ENCODE measurements around the gene INSIG2.

DNA sequence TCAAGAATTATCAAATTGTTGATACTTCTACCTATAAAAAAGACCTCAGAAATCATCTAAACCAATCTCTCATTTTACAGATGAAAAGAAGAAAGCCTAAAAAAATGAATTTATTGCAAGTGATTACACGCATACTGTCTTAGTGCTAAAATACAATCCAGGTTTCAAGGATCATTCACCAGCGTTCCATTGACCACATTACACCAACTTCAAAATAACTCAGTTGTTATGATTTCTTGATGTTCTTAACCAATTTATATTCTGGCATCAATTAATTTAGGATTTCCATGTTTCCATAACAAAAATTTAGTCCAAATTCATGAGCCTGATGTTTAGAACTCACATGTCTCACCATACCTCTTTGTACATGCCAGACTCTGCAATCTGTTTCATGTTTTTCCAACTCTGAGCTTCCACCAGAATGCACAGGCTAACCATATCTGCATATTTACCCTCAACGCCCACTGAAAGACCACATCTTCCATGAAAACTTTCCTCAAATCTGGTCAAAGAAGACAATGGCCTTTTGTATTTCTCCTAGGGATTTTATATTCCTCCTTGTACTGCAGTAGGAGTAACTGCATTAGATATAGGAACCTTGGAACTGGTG lies 2.1 kb upstream of the INSIG2 start:
- TF ChIP-seq, protein P1, sequence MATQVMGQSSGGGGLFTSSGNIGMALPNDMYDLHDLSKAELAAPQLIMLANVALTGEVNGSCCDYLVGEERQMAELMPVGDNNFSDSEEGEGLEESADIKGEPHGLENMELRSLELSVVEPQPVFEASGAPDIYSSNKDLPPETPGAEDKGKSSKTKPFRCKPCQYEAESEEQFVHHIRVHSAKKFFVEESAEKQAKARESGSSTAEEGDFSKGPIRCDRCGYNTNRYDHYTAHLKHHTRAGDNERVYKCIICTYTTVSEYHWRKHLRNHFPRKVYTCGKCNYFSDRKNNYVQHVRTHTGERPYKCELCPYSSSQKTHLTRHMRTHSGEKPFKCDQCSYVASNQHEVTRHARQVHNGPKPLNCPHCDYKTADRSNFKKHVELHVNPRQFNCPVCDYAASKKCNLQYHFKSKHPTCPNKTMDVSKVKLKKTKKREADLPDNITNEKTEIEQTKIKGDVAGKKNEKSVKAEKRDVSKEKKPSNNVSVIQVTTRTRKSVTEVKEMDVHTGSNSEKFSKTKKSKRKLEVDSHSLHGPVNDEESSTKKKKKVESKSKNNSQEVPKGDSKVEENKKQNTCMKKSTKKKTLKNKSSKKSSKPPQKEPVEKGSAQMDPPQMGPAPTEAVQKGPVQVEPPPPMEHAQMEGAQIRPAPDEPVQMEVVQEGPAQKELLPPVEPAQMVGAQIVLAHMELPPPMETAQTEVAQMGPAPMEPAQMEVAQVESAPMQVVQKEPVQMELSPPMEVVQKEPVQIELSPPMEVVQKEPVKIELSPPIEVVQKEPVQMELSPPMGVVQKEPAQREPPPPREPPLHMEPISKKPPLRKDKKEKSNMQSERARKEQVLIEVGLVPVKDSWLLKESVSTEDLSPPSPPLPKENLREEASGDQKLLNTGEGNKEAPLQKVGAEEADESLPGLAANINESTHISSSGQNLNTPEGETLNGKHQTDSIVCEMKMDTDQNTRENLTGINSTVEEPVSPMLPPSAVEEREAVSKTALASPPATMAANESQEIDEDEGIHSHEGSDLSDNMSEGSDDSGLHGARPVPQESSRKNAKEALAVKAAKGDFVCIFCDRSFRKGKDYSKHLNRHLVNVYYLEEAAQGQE (IDR thresholded peaks at IDR 0.05; ENCODE audit: low read depth, low read length): no peak
- TF ChIP-seq, protein P2, sequence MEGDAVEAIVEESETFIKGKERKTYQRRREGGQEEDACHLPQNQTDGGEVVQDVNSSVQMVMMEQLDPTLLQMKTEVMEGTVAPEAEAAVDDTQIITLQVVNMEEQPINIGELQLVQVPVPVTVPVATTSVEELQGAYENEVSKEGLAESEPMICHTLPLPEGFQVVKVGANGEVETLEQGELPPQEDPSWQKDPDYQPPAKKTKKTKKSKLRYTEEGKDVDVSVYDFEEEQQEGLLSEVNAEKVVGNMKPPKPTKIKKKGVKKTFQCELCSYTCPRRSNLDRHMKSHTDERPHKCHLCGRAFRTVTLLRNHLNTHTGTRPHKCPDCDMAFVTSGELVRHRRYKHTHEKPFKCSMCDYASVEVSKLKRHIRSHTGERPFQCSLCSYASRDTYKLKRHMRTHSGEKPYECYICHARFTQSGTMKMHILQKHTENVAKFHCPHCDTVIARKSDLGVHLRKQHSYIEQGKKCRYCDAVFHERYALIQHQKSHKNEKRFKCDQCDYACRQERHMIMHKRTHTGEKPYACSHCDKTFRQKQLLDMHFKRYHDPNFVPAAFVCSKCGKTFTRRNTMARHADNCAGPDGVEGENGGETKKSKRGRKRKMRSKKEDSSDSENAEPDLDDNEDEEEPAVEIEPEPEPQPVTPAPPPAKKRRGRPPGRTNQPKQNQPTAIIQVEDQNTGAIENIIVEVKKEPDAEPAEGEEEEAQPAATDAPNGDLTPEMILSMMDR (IDR thresholded peaks at IDR 0.05): no peak
- TF ChIP-seq ELF1 (IDR thresholded peaks at IDR 0.05): no peak
- TF ChIP-seq MAX (IDR thresholded peaks at IDR 0.05; ENCODE audit: low read depth): no peak
- TF ChIP-seq, protein P3, sequence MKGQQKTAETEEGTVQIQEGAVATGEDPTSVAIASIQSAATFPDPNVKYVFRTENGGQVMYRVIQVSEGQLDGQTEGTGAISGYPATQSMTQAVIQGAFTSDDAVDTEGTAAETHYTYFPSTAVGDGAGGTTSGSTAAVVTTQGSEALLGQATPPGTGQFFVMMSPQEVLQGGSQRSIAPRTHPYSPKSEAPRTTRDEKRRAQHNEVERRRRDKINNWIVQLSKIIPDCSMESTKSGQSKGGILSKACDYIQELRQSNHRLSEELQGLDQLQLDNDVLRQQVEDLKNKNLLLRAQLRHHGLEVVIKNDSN (IDR thresholded peaks at IDR 0.05; ENCODE audit: borderline replicate concordance, low read depth): no peak
- TF ChIP-seq FOXJ3 (CRISPR knock-in tag; IDR thresholded peaks at IDR 0.05): no peak
- no peak for TF ChIP-seq EP300 (IDR thresholded peaks at IDR 0.05; ENCODE audit: borderline replicate concordance in 1 of 2, low read depth in 1 of 2, low read length in 1 of 2)
